Activated naive CD8-positive, alpha-beta T cell treated with anti-CD3 and anti-CD28 coated beads, Interleukin-2, amount 50 U/mL, for 16 hours (primary cell): ENCODE measurements around the gene PCDHGA1.
"Not testable (repeated sequence)": the region's sequence is repeated elsewhere in the genome, so short reads cannot be mapped to it uniquely, and the experiment has no call there.

Experiments used
- DNase-seq: peaks from one replicate; pipeline ENCODE4 v3.0.0-alpha.2; 2020; ENCODE audit warnings: low read depth, low spot score

PCDHGA1 gene

DNA sequence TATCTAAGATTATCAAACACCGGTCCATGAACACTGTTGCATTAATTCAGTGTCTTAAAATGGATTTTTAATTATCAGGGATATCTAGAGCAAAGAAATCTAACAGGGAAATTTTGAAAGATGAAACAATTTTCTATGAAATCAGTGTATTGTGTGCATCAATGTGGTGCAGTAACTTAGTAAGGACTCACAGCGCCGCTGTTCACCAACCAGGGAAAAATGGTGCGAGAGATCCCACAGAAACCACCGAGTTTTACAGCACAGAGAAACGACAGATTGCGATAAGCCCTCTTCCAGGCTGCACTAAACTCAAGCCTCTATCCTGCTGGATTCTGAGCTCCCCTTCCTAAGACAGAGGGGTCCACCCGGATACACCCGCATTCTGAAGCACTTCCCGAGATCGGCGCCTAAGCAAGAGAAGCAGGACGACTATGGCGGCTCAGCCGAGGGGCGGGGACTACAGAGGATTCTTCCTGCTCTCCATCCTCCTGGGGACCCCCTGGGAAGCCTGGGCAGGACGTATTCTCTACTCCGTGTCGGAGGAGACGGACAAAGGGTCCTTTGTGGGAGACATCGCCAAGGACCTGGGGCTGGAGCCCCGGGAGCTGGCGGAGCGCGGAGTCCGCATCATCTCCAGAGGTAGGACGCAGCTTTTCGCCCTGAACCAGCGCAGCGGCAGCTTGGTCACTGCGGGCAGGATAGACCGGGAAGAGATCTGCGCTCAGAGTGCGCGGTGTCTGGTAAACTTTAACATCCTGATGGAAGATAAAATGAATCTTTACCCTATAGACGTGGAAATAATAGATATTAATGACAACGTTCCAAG is 52.4 kb downstream of the PCDHGA1 start, which contains the start of gene PCDHGA7:
PCDHGA7 (plus strand) TSS at position 274 of the 826 bp plus-strand sequence; CDS start at position 432, 158 bp downstream.
- DNase-seq: no peak

DNA sequence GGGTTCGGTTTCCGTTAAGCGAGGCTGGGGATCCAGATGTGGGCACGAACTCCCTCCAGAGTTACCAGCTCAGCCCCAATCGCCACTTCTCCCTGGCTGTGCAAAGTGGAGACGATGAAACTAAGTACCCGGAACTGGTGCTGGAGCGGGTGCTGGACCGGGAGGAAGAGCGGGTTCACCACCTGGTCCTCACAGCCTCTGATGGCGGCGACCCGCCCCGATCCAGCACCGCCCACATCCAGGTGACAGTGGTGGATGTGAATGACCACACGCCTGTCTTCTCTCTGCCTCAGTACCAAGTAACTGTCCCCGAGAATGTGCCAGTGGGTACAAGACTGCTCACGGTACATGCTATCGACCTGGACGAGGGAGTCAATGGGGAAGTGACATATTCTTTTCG is 53.0 kb downstream of the PCDHGA1 start:
- no peak for DNase-seq

DNA sequence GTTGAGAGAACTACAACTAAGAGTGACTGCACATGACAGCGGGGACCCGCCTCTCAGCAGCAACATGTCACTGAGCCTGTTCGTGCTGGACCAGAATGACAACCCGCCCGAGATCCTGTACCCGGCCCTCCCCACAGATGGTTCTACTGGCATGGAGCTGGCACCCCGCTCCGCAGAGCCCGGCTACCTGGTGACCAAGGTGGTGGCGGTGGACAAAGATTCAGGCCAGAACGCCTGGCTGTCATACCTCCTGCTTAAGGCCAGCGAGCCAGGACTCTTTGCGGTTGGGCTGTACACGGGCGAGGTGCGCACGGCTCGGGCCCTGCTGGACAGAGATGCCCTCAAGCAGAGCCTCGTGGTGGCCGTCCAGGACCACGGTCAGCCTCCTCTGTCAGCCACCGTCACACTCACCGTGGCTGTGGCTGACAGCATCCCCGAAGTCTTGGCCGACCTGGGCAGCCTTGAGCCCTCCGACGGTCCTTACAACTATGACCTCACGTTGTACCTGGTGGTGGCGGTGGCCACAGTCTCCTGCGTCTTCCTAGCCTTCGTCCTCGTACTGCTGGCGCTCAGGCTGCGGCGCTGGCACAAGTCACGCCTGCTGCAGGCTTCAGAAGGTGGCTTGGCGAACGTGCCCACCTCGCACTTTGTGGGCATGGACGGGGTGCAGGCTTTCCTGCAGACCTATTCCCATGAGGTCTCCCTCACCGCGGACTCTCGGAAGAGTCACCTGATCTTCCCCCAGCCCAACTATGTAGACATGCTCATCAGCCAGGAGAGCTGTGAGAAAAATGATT is 54.4 kb downstream of the PCDHGA1 start:
- DNase-seq: no peak

DNA sequence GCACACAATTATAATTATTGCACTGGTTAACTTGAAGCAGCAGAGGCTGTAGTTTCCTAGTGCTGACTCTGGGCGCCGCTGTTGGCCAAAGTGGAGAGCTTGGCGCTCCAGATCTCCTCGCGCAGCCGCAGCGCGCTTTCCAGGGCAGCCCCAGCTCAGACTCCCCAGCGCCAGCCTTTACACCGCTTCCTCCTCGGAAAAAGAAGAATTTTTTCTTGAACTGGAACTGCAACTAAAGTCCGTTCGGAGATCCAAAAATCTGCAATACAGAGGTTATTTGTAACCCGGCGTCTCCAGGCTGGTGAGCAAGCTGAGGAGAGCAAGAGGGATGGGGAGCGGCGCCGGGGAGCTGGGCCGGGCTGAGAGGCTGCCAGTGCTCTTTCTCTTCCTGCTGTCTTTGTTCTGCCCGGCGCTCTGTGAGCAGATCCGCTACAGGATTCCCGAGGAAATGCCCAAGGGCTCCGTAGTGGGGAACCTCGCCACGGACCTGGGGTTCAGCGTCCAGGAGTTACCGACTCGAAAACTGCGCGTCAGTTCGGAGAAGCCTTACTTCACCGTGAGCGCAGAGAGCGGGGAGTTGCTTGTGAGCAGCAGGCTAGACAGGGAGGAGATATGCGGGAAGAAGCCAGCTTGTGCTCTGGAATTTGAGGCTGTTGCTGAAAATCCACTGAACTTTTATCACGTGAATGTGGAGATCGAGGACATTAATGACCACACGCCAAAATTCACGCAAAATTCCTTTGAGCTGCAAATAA is 57.4 kb downstream of the PCDHGA1 start, which contains the start of gene PCDHGB4:
PCDHGB4 (plus strand) TSS at position 142 of the 755 bp plus-strand sequence; CDS start at position 329, 187 bp downstream.
- DNase-seq: not testable (repeated sequence)

DNA sequence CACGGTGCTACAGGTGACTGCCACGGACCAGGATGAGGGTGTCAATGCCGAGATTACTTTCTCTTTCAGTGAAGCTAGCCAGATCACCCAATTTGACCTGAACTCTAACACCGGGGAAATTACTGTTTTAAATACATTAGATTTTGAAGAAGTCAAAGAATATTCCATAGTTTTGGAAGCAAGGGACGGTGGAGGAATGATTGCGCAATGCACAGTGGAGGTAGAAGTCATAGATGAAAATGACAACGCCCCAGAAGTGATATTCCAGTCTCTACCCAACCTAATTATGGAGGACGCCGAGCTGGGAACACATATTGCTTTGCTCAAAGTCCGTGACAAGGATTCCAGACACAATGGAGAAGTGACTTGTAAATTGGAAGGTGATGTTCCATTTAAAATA is 58.3 kb downstream of the PCDHGA1 start:
- no peak for DNase-seq

DNA sequence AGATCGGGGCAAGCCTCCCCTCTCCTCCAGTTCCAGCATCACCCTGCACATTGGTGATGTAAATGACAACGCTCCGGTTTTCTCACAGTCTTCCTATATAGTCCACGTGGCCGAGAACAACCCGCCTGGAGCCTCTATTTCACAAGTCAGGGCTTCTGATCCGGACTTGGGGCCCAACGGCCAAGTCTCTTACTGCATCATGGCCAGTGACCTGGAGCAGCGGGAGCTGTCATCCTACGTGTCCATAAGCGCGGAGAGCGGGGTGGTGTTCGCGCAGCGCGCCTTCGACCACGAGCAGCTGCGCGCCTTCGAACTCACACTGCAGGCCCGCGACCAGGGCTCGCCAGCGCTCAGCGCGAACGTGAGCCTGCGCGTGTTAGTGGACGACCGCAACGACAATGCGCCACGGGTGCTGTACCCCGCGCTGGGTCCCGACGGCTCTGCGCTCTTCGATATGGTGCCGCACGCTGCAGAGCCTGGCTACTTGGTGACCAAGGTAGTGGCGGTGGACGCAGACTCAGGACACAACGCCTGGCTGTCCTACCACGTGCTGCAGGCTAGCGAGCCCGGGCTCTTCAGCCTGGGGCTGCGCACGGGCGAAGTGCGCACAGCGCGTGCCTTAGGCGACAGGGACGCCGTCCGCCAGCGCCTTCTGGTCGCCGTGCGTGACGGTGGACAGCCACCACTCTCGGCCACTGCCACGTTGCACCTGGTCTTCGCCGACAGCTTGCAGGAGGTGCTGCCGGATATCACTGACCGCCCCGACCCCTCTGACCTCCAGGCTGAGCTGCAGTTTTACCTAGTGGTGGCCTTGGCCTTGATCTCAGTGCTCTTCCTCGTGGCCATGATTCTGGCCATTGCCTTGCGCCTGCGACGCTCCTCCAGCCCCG is 59.1 kb downstream of the PCDHGA1 start:
- no peak for DNase-seq

DNA sequence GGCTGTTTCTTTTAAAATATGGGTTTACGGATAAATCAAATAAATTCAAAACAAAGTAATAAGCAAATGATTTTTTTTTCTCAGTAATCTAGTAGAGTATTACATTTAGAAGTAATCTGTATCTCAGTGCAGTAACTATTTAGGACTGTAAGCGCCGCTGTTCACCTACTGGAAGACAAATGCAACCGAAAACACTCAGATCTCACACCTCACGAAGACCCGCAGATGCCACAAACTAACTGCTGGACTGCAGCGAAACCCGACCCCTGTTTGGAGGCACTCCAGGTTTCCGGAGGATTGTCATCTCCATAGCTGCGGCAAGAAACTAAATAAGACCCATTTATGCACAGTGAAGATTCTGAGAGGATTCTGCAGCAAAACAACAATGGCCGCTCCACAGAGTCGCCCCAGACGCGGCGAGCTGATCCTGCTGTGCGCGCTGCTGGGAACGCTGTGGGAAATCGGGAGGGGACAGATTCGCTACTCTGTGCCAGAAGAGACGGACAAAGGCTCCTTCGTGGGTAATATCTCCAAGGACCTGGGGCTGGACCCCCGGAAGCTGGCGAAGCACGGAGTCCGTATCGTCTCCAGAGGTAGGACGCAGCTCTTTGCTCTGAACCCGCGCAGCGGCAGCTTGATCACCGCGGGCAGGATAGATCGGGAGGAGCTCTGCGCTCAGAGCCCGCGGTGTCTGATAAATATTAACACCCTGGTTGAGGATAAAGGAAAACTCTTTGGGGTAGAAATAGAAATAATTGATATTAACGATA is 62.3 kb downstream of the PCDHGA1 start, which contains the start of gene PCDHGA8:
PCDHGA8 (plus strand) TSS at position 205 of the 770 bp plus-strand sequence; CDS start at position 386, 181 bp downstream.
- no peak for DNase-seq

DNA sequence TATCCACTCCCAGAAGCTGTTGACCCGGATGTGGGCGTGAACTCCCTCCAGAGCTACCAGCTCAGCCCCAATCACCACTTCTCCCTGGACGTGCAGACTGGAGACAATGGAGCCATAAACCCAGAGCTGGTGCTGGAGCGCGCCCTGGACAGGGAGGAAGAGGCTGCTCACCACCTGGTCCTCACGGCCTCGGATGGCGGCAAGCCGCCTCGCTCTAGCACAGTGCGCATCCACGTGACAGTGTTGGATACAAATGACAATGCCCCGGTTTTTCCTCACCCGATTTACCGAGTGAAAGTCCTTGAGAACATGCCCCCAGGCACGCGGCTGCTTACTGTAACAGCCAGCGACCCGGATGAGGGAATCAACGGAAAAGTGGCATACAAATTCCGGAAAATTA is 63.0 kb downstream of the PCDHGA1 start:
- no peak for DNase-seq

DNA sequence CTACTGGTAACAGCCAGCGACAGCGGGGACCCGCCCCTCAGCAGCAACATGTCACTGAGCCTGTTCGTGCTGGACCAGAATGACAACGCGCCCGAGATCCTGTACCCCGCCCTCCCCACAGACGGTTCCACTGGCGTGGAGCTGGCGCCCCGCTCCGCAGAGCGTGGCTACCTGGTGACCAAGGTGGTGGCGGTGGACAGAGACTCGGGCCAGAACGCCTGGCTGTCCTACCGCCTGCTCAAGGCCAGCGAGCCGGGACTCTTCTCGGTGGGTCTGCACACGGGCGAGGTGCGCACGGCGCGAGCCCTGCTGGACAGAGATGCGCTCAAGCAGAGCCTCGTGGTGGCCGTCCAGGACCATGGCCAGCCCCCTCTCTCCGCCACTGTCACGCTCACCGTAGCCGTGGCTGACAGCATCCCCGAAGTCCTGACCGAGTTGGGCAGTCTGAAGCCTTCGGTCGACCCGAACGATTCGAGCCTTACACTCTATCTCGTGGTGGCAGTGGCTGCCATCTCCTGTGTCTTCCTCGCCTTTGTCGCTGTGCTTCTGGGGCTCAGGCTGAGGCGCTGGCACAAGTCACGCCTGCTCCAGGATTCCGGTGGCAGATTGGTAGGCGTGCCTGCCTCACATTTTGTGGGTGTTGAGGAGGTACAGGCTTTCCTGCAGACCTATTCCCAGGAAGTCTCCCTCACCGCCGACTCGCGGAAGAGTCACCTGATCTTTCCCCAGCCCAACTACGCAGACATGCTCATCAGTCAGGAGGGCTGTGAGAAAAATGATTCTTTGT is 64.3 kb downstream of the PCDHGA1 start:
- not testable (repeated sequence) for DNase-seq

DNA sequence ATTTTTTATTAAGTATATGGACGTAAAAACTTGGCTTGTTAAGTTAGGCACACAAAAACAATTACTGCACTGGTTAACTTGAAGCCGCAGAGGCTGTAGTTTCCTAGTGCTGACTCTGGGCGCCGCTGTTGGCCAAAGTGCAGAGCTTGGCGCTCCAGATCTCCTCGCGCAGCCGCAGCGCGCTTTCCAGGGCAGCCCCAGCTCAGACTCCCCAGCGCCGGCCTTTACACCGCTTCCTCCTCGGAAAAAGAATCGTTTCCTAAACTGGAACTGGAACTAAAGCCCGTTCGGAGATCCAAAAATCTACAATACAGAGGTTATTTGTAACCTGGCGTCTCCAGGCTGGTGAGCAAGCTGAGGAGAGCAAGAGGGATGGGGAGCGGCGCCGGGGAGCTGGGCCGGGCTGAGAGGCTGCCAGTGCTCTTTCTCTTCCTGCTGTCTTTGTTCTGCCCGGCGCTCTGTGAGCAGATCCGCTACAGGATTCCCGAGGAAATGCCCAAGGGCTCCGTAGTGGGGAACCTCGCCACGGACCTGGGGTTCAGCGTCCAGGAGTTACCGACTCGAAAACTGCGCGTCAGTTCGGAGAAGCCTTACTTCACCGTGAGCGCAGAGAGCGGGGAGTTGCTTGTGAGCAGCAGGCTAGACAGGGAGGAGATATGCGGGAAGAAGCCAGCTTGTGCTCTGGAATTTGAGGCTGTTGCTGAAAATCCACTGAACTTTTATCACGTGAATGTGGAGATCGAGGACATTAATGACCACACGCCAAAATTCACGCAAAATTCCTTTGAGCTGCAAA is 67.6 kb downstream of the PCDHGA1 start, which contains the start of gene PCDHGB5:
PCDHGB5 (plus strand) TSS at position 192 of the 796 bp plus-strand sequence; CDS start at position 373, 181 bp downstream.
- DNase-seq: not testable (repeated sequence)

DNA sequence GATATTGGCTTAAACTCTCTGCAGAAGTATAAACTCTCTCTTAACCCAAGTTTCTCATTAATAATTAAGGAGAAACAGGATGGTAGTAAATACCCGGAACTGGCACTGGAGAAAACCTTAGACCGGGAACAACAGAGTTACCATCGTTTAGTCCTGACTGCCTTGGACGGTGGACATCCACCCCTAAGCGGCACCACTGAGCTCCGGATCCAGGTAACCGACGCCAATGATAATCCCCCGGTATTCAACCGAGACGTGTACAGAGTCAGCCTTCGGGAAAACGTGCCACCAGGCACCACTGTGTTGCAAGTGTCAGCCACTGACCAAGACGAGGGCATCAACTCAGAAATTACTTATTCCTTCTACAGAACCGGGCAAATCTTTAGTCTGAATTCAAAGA is 68.3 kb downstream of the PCDHGA1 start:
- no peak for DNase-seq

DNA sequence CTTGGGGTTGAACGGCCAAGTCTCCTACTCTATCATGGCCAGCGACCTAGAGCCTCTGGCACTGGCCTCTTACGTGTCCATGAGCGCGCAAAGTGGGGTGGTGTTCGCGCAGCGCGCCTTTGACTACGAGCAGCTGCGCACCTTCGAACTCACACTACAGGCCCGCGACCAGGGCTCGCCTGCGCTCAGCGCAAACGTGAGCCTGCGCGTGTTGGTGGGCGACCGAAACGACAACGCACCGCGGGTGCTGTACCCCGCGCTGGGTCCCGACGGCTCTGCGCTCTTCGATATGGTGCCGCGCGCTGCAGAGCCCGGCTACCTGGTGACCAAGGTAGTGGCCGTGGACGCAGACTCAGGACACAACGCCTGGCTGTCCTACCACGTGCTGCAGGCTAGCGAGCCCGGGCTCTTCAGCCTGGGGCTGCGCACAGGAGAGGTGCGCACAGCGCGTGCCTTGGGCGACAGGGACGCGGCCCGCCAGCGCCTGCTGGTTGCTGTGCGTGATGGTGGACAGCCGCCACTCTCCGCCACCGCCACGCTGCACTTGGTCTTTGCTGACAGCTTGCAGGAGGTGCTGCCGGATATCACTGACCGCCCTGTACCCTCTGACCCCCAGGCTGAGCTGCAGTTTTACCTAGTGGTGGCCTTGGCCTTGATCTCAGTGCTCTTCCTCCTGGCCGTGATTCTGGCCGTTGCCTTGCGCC is 69.4 kb downstream of the PCDHGA1 start:
- DNase-seq: no peak

DNA sequence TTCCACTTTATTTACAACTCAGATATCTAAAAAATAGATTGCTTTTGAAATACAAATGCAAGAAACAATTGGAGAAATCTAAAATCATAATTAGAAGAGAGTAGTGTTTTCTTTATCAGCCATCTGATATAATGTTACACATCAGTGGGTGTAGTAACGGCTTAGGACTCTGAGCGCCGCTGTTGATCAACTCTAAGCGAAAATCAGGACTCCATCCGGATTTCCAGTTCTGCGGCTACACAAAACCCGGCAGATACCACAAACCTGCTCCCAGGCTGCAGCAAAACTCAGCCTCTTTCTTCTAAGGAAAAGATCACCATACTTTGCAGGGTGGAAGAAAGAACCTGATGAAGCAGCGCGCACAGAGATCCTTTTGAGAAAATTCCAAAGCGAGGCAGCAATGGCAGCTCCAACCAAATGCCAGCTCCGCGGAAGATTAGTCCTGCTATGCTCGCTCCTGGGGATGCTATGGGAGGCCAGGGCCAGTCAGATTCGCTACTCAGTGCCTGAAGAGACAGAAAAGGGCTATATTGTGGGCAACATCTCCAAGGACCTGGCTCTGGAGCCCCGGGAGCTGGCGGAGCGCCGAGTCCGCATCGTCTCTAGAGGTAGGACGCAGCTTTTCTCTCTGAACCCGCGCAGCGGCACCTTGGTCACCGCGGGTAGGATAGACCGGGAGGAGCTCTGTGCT is 72.4 kb downstream of the PCDHGA1 start, which contains the start of gene PCDHGA9:
PCDHGA9 (plus strand) TSS at position 226 of the 691 bp plus-strand sequence; CDS start at position 401, 175 bp downstream.
- no peak for DNase-seq

DNA sequence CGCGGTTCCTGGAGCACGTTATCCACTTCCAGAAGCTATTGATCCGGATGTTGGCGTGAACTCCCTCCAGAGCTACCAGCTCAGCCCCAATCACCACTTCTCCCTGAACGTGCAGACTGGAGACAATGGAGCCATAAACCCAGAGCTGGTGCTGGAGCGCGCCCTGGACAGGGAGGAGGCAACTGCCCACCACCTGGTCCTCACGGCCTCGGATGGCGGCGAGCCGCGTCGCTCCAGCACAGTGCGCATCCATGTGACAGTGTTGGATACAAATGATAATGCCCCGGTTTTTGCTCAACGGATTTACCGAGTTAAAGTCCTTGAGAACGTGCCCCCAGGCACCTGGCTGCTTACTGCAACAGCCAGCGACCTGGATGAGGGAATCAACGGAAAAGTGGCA is 73.1 kb downstream of the PCDHGA1 start:
- DNase-seq: no peak

DNA sequence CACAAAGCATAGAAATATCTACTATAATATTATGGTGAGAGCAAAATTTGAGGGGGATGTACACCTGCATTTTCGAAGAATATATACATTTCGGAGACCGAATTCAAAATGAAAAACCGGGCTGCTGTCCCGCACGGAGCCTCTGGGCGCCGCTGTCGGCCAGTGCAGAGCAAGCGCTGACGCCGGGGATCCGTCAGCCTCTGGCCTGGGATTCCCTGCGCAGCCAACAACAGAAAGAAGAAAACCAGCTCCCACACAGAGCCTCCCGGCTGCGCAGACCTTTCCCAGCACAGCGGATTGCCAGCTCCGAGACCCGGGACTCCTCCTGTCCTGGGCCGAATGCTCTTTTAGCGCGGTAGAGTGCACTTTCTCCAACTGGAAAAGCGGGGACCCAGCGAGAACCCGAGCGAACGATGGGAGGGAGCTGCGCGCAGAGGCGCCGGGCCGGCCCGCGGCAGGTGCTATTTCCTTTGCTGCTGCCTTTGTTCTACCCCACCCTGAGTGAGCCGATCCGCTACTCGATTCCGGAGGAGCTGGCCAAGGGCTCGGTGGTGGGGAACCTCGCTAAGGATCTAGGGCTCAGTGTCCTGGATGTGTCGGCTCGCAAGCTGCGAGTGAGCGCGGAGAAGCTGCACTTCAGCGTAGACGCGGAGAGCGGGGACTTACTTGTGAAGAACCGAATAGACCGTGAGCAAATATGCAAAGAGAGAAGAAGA is 77.6 kb downstream of the PCDHGA1 start, which contains the start of gene PCDHGB6:
PCDHGB6 (plus strand) TSS at position 232 of the 716 bp plus-strand sequence; CDS start at position 414, 182 bp downstream.
- not testable (repeated sequence) for DNase-seq
